ENCODE measurements around the gene DNAH9. TPM values are rescaled to one million over a fixed set of nuclear protein-coding genes. Genes with fewer than 3 reads are reported as not detected.

Gene DNAH9
- total RNA-seq, 1 donor from 2014 or later, result 0.96 TPM

- no peaks in the 10 kb centered on the region for H3K36me3 Mint-ChIP-seq
- TF ChIP-seq CTCF (IDR thresholded peaks at IDR 0.05; ENCODE audit: unreplicated experiment), result no peak
- no peaks in the 10 kb centered on the region for H3K27me3 Mint-ChIP-seq (ENCODE audit: low read depth)
- no peak overlapping the region for H3K27ac Mint-ChIP-seq
- no peaks in the 10 kb centered on the region for H3K4me1 Mint-ChIP-seq
- no peak overlapping the region for H3K4me3 Mint-ChIP-seq
- no peak for DNase-seq (ENCODE audit: low spot score in 2 of 2, unreplicated experiment in 2 of 2)
- no peaks in the 10 kb centered on the region for H3K9me3 Mint-ChIP-seq
These were observed 250.1 kb downstream of the DNAH9 start for GRCh38 chr17:11848330-11848729.

- no peak for TF ChIP-seq CTCF (IDR thresholded peaks at IDR 0.05; ENCODE audit: unreplicated experiment)
- H3K27me3 Mint-ChIP-seq (ENCODE audit: low read depth), result no peaks in the 10 kb centered on the region
- no peak for DNase-seq (ENCODE audit: low spot score in 2 of 2, unreplicated experiment in 2 of 2)
- H3K27ac Mint-ChIP-seq, result no peak overlapping the region
- H3K4me1 Mint-ChIP-seq, result no peaks in the 10 kb centered on the region
- H3K9me3 Mint-ChIP-seq, result no peaks in the 10 kb centered on the region
- H3K36me3 Mint-ChIP-seq, result no peaks in the 10 kb centered on the region
- no peak overlapping the region for H3K4me3 Mint-ChIP-seq
These were observed 254.0 kb downstream of the DNAH9 start for GRCh38 chr17:11852231-11852630.

- Mint-ChIP-seq H3K27ac (no peak overlapping the region), H3K4me3 (no peak overlapping the region), H3K36me3 (no peaks in the 10 kb centered on the region), H3K9me3 (no peaks in the 10 kb centered on the region), H3K4me1 (no peaks in the 10 kb centered on the region), H3K27me3 (ENCODE audit: low read depth) (no peaks in the 10 kb centered on the region)
- TF ChIP-seq CTCF (IDR thresholded peaks at IDR 0.05; ENCODE audit: unreplicated experiment), result no peak
- no peak for DNase-seq (ENCODE audit: low spot score in 2 of 2, unreplicated experiment in 2 of 2)
These were observed 254.6 kb downstream of the DNAH9 start for GRCh38 chr17:11852912-11853311.

GRCh38 chr17:11853321-11854151 is 255.3 kb downstream of the DNAH9 start:
- no peak for TF ChIP-seq CTCF (IDR thresholded peaks at IDR 0.05; ENCODE audit: unreplicated experiment)
- Mint-ChIP-seq H3K4me1 (no peaks in the 10 kb centered on the region), H3K27me3 (ENCODE audit: low read depth) (no peaks in the 10 kb centered on the region), H3K36me3 (no peaks in the 10 kb centered on the region), H3K27ac (no peak overlapping the region), H3K9me3 (no peaks in the 10 kb centered on the region), H3K4me3 (no peak overlapping the region)
- DNase-seq (ENCODE audit: low spot score in 2 of 2, unreplicated experiment in 2 of 2), result no peak

DNA sequence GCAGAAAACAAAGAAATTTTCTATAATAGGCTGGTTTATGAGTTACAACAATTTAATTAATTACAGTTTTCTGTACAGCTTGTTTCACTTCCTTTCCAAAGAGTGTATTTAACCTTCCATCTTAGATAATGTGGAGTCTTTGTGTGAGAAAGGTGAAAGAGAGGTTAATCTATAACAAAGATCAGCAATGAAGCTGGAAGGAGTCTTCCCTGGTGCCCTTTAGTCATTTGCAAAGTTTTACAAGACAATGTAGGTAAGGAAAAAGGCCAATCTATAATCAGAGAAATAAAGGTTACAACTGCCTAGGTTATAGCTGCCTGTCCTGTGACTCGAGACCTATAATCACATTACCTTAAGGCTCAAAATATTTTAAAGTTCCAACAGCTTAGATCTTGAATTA is 257.0 kb downstream of the DNAH9 start:
- Mint-ChIP-seq H3K27ac (no peak overlapping the region), H3K36me3 (no peaks in the 10 kb centered on the region)

More for the DNA sequence above, 257.0 kb downstream of the DNAH9 start:
- Mint-ChIP-seq H3K27me3 (ENCODE audit: low read depth) (no peaks in the 10 kb centered on the region), H3K9me3 (peaks cover 5% of the 10 kb centered on the region), H3K4me1 (no peaks in the 10 kb centered on the region), H3K4me3 (no peak overlapping the region)
- no peak for DNase-seq (ENCODE audit: low spot score in 2 of 2, unreplicated experiment in 2 of 2)
- TF ChIP-seq CTCF (IDR thresholded peaks at IDR 0.05; ENCODE audit: unreplicated experiment), result no peak
